Upper lobe of left lung (tissue), 6 donors: ENCODE data around the gene RHOT2. TPM values are rescaled to one million over a fixed set of nuclear protein-coding genes. Genes with fewer than 3 reads are reported as not detected.

Experiments used
- ATAC-seq, 2 donors: fragments of 200-7000 bp; cut with Tn5 transposase; one replicate each; pipeline ENCODE4 v1.9.1; 2022; ENCODE audit warnings: mild to moderate bottlenecking in 2 of 2, moderate library complexity in 2 of 2; ENCODE audit not compliant: low FRiP score in 2 of 2
- DNase-seq, 2 donors: peaks; one replicate each; pipeline ENCODE4 v3.0.0-alpha.2; 2019 to 2020
- H3K27ac ChIP-seq, 4 donors: fragments of 200-600 bp; sonication (generic); one replicate each; pipeline ENCODE4 v1.5.1; 2016 to 2019
- H3K27me3 ChIP-seq, 4 donors: fragments of 200-600 bp; sonication (generic); one replicate each; pipeline ENCODE4 v1.5.1; 2017 to 2019
- H3K36me3 ChIP-seq, 4 donors: fragments of 200-600 bp; sonication (generic); one replicate each; pipeline ENCODE4 v1.5.1; 2016 to 2019
- H3K4me1 ChIP-seq, 4 donors: fragments of 200-600 bp; sonication (generic); one replicate each; pipeline ENCODE4 v1.5.1; 2018 to 2019
- H3K4me3 ChIP-seq, 4 donors: fragments of 200-600 bp; sonication (generic); one replicate each; pipeline ENCODE4 v1.5.1; 2017 to 2019; ENCODE audit warnings: mild to moderate bottlenecking in 2 of 4, moderate library complexity in 1 of 4
- H3K9me3 ChIP-seq, 4 donors: fragments of 200-600 bp; sonication (generic); one replicate each; pipeline ENCODE4 v1.5.1; 2018 to 2019
- EP300 ChIP-seq, 4 donors: sonication (generic); formaldehyde crosslinking; IDR thresholded peaks; one replicate each; pipeline ENCODE4 v1.5.1; 2017; ENCODE audit warnings: antibody characterized with exemption in 4 of 4, control low read depth in 2 of 4
- POLR2A ChIP-seq, 4 donors: fragments of 450-650 bp; IDR thresholded peaks; one replicate each; pipeline ENCODE4 v1.5.1; 2016 to 2017; ENCODE audit warnings: antibody characterized with exemption in 4 of 4, mild to moderate bottlenecking in 2 of 4
- POLR2AphosphoS5 ChIP-seq, 2 donors: sonication (generic); formaldehyde crosslinking; IDR thresholded peaks; one replicate each; pipeline ENCODE4 v1.5.1; 2017; ENCODE audit warnings: antibody characterized with exemption in 2 of 2
- WGBS, 2 donors: methylation state at CpG; one replicate each; pipeline ENCODE4 v1.1.5; 2017 to 2018; 5-methylcytosine and 5-hydroxymethylcytosine counted together
- total RNA-seq, 6 donors: library from RNA; depleted of rRNA in 4 of 6; stranded (reverse); fragments of >200 nt in 4 of 6; gene quantifications; one replicate each; pipeline versions ENCODE4 v1.1.0 to v1.2.1, GENCODE V29; 2016 to 2021
- TF ChIP-seq, protein P1 (sequence below), 6 experiments: fragments of 450-650 bp in 4 of 6; fragments of 200-600 bp in 2 of 6; sonication (generic) in 2 of 6; IDR thresholded peaks; one replicate each; pipeline ENCODE4 v1.5.1; 2016 to 2019; ENCODE audit warnings: antibody characterized with exemption in 6 of 6
- donor health status: DM: no; HTN: no; CAD: no; lungs with moderate emphysema.
- donor health status: DM: no; HTN: yes; CAD: no; lungs with severe emphysema.

RHOT2 gene
- total RNA-seq, 6 donors from 2014 or later: 53.0 to 535 (median 107) TPM

DNA sequence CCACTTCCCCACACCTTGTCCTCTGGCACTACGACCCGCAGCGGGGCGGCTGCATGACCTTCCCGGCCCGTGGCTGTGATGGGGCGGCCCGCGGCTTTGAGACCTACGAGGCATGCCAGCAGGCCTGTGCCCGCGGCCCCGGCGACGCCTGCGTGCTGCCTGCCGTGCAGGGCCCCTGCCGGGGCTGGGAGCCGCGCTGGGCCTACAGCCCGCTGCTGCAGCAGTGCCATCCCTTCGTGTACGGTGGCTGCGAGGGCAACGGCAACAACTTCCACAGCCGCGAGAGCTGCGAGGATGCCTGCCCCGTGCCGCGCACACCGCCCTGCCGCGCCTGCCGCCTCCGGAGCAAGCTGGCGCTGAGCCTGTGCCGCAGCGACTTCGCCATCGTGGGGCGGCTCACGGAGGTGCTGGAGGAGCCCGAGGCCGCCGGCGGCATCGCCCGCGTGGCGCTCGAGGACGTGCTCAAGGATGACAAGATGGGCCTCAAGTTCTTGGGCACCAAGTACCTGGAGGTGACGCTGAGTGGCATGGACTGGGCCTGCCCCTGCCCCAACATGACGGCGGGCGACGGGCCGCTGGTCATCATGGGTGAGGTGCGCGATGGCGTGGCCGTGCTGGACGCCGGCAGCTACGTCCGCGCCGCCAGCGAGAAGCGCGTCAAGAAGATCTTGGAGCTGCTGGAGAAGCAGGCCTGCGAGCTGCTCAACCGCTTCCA lies 34.4 kb upstream of the RHOT2 start:
- no peaks in the 10 kb centered on the region for H3K9me3 ChIP-seq
- 94 to 97% methylated on average over 23 to 68 of the region's 74 CpGs for WGBS, 2 donors
- H3K4me1 ChIP-seq: peaks cover 29 to 62% (median 51%) of the 10 kb centered on the region in 4 donors
- ATAC-seq (no peak), DNase-seq (peak in 1 of 2 donors; percentile 88)
- H3K27ac ChIP-seq: no peak overlapping the region
- no peak for TF ChIP-seq POLR2A (IDR thresholded peaks at IDR 0.05)
- no peak for TF ChIP-seq EP300 (IDR thresholded peaks at IDR 0.05)
- TF ChIP-seq, protein P1, sequence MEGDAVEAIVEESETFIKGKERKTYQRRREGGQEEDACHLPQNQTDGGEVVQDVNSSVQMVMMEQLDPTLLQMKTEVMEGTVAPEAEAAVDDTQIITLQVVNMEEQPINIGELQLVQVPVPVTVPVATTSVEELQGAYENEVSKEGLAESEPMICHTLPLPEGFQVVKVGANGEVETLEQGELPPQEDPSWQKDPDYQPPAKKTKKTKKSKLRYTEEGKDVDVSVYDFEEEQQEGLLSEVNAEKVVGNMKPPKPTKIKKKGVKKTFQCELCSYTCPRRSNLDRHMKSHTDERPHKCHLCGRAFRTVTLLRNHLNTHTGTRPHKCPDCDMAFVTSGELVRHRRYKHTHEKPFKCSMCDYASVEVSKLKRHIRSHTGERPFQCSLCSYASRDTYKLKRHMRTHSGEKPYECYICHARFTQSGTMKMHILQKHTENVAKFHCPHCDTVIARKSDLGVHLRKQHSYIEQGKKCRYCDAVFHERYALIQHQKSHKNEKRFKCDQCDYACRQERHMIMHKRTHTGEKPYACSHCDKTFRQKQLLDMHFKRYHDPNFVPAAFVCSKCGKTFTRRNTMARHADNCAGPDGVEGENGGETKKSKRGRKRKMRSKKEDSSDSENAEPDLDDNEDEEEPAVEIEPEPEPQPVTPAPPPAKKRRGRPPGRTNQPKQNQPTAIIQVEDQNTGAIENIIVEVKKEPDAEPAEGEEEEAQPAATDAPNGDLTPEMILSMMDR (IDR thresholded peaks at IDR 0.05): no peak
- TF ChIP-seq POLR2AphosphoS5 (IDR thresholded peaks at IDR 0.05): no peak
- no peak overlapping the region for H3K4me3 ChIP-seq
- peaks cover 0 to 23% (median 19%) of the 10 kb centered on the region in 4 donors for H3K36me3 ChIP-seq
- no peaks in the 10 kb centered on the region for H3K27me3 ChIP-seq

DNA sequence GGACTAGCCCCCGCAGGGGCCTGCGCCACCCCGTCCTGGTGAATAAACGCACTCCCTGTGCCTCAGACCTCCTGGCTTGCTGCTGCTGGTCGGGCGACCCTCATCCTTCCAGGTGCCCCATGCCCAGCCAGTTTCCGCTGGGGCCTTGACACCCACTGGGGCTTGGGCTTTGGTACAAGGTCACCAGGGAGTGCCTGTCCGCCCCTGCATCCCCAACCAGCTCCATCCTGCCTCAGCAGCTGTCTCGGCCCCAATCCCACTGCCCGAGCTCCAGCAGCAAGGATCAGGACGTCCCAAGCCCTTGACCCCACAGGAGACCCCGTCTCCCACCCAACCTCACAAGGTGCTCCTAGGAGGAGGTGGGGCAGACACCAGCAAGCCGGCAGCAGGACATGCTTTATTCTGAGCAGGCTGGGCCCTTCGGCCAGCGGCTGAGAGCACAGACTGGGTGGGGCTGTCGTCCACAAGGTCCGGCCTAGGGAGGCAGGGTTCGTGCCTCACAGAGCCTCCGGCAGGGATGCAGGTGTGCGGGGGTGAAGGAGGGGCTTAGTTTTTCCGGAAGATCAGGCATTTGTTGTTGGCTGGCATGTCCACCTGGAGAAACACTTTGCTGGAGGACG lies 33.8 kb upstream of the RHOT2 start:
- H3K27ac ChIP-seq: no peak overlapping the region
- no peaks in the 10 kb centered on the region for H3K27me3 ChIP-seq
- peaks cover 29 to 55% (median 44%) of the 10 kb centered on the region in 4 donors for H3K4me1 ChIP-seq
- peaks cover 0 to 18% (median 15%) of the 10 kb centered on the region in 4 donors for H3K36me3 ChIP-seq
- no peaks in the 10 kb centered on the region for H3K9me3 ChIP-seq
- DNase-seq (peak in 1 of 2 donors; percentile 61), ATAC-seq (no peak)
- TF ChIP-seq POLR2A (IDR thresholded peaks at IDR 0.05) (no peak), POLR2AphosphoS5 (IDR thresholded peaks at IDR 0.05) (no peak), EP300 (IDR thresholded peaks at IDR 0.05) (no peak)
- TF ChIP-seq, protein P1 (IDR thresholded peaks at IDR 0.05): no peak
- 94 to 97% methylated on average over 6 to 22 of the region's 22 CpGs for WGBS, 2 donors
- no peak overlapping the region for H3K4me3 ChIP-seq

DNA sequence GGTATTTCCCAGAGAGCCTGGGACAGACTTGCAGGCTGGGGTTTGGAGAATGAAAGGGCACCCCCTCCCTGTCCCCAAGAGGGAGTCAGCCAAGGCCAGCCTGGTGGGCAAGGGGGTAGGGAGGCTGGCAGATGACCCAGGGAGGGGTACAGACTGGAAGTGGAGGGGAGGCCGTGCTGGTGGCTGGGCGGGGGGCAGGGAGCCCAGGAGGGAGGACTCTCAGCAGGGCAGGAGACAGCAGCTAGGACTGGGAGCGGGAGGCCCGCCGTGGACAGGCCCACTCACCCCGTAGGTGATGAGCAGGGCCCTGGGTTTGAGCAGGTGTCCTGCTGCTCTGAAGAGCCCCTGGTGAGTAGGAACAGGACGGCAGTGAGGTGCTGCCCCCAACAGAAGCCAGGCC lies 32.9 kb upstream of the RHOT2 start:
- WGBS, 2 donors: 80 to 90% methylated on average over 1 to 7 of the region's 7 CpGs
- Histone ChIP-seq H3K4me3 (peak overlapping the region in 3 of 4 donors; percentile 80 to 92 (median 89)), H3K36me3 (peaks cover 0 to 18% (median 15%) of the 10 kb centered on the region in 4 donors), H3K27me3 (no peaks in the 10 kb centered on the region), H3K27ac (peak overlapping the region in 2 of 4 donors; percentile 95 to 99), H3K9me3 (no peaks in the 10 kb centered on the region), H3K4me1 (peaks cover 29 to 47% (median 36%) of the 10 kb centered on the region in 4 donors)
- TF ChIP-seq, protein P1 (IDR thresholded peaks at IDR 0.05): no peak
- TF ChIP-seq POLR2A (IDR thresholded peaks at IDR 0.05) (no peak), EP300 (IDR thresholded peaks at IDR 0.05) (no peak), POLR2AphosphoS5 (IDR thresholded peaks at IDR 0.05) (no peak)
- peak in 1 of 2 donors; percentile 82 for DNase-seq
- ATAC-seq: no peak

GRCh38 chr16:635573-636205 lies 32.2 kb upstream of the RHOT2 start:
- peak in 1 of 2 donors; percentile 87 for DNase-seq
- WGBS, 2 donors: 6 to 40% methylated on average over 2 to 21 of the region's 55 CpGs
- H3K9me3 ChIP-seq: no peaks in the 10 kb centered on the region
- TF ChIP-seq POLR2A (IDR thresholded peaks at IDR 0.05) (peak in 1 of 4 donors; percentile 14), POLR2AphosphoS5 (IDR thresholded peaks at IDR 0.05) (no peak)
- peaks cover 24 to 45% (median 30%) of the 10 kb centered on the region in 4 donors for H3K4me1 ChIP-seq
- no peaks in the 10 kb centered on the region for H3K27me3 ChIP-seq
- H3K36me3 ChIP-seq: peaks cover 0 to 18% (median 15%) of the 10 kb centered on the region in 4 donors
- ATAC-seq: no peak
- peak overlapping the region; percentile 94 to 99 (median 96) for H3K27ac ChIP-seq
- H3K4me3 ChIP-seq: peak overlapping the region; percentile 80 to 100 (median 90)
